Measurements from ENCODE around the gene DDX10. TPM values are rescaled to one million over a fixed set of nuclear protein-coding genes. Genes with fewer than 3 reads are reported as not detected.
"Not testable (repeated sequence)": the region's sequence is repeated elsewhere in the genome, so short reads cannot be mapped to it uniquely, and the experiment has no call there.

Gene DDX10
- total RNA-seq, 1 donor from 2014 or later, result 23.8 TPM

- DNase-seq, result no peak
Measured at GRCh38 chr11:108775324-108775723, 110.5 kb downstream of the DDX10 start.

GRCh38 chr11:108779147-108779546, 114.3 kb downstream of the DDX10 start:
- not testable (repeated sequence) for DNase-seq

- DNase-seq, result no peak
Measured at GRCh38 chr11:108780119-108780518, 115.2 kb downstream of the DDX10 start.

GRCh38 chr11:108781946-108782345, 117.1 kb downstream of the DDX10 start:
- no peak for DNase-seq

- no peak for DNase-seq
Measured at GRCh38 chr11:108786281-108786990, 121.6 kb downstream of the DDX10 start.

GRCh38 chr11:108787105-108787504, 122.2 kb downstream of the DDX10 start:
- DNase-seq, result no peak

- DNase-seq, result no peak
Measured at GRCh38 chr11:108788565-108789199, 123.8 kb downstream of the DDX10 start.

- DNase-seq, result no peak
Measured at GRCh38 chr11:108790501-108791299, 125.8 kb downstream of the DDX10 start.

GRCh38 chr11:108793138-108793537, 128.3 kb downstream of the DDX10 start:
- no peak for DNase-seq

GRCh38 chr11:108793611-108794010, 128.7 kb downstream of the DDX10 start:
- no peak for DNase-seq

- DNase-seq, result no peak
Measured at GRCh38 chr11:108796551-108796950, 131.7 kb downstream of the DDX10 start.

GRCh38 chr11:108797578-108798100, 132.8 kb downstream of the DDX10 start:
- no peak for DNase-seq

GRCh38 chr11:108802492-108802891, 137.6 kb downstream of the DDX10 start:
- DNase-seq, result no peak

GRCh38 chr11:108803776-108804175, 138.9 kb downstream of the DDX10 start:
- DNase-seq, result no peak

- DNase-seq, result no peak
Measured at GRCh38 chr11:108804511-108804910, 139.6 kb downstream of the DDX10 start.

GRCh38 chr11:108805030-108805429, 140.2 kb downstream of the DDX10 start:
- no peak for DNase-seq

GRCh38 chr11:108807262-108807661, 142.4 kb downstream of the DDX10 start:
- no peak for DNase-seq

GRCh38 chr11:108813086-108813485, 148.2 kb downstream of the DDX10 start:
- DNase-seq, result no peak

GRCh38 chr11:108817976-108818375, 153.1 kb downstream of the DDX10 start:
- no peak for DNase-seq

- DNase-seq, result no peak
Measured at GRCh38 chr11:108818971-108819370, 154.1 kb downstream of the DDX10 start.

- no peak for DNase-seq
Measured at GRCh38 chr11:108819957-108820356, 155.1 kb downstream of the DDX10 start.

GRCh38 chr11:108823960-108824359, 159.1 kb downstream of the DDX10 start:
- DNase-seq, result not testable (repeated sequence)

- no peak for DNase-seq
Measured at GRCh38 chr11:108824545-108824944, 159.7 kb downstream of the DDX10 start.

Measured in skin of body (tissue), 2 donors.